LNCAP (cell line): ENCODE measurements around the gene GPR137C.

ENCODE experiments used
- CTCF ChIP-seq: fragments of 450-650 bp; IDR thresholded peaks from 2 replicates; pipeline ENCODE4 v1.5.1; 2017; ENCODE audit warnings: mild to moderate bottlenecking

Gene GPR137C

DNA sequence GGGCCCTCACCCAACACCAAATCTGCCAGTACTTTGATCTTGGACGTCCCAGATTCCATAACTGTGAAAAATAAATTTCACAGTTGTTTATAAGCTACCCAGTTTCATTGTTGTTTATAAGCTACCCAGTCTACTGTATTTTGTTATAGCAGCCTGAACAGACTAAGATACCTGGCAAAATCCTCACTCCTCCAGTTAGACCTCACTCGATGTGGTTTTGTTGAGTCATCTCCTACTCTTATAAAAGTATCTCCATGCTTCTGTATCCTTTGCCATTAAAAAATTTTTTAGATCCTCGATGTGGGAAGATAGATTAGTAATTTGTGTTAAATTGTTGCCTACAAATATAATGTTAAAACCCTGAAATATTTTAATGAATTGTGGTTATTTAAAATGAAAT lies 16.4 kb upstream of the GPR137C start:
- TF ChIP-seq CTCF = no peak

DNA sequence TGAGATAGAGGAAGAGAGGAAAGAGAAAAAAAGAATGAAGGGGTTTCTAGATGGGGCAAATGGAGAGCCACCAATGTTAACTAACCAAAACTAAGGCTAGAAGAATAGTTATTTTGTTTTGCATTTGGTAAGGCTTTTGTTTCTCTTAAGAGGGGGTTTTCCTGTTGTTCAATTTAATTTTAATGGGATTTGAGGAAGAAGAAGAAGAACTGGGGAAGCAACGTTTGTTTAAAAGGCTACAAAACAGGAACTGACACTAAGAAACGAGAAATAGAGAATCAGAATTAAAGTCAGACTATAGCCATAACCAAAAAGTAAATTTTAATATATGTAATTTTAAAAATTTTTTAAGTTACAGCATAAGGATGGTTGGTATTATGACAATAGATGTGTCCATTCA lies 14.0 kb upstream of the GPR137C start:
- no peak for TF ChIP-seq CTCF

- TF ChIP-seq CTCF = no peak
Observed at GRCh38 chr14:52545584-52546317, 6.9 kb upstream of the GPR137C start.

DNA sequence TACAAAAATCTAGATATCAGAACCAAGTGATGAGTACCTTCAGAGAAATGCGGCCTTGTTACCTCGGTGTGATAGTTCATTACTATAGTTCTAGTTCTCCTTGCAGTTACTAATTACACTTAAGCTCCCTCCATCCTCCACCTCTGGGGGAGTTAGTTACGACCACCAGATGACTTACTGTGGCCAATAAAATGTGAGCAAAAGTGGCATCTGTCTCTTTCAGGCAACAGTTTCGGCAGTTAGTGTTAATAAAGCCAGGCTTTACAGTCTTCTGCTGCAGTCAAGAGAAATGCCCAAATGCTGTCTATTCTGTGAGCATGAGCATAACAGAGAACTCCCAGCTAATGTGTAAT lies 6.3 kb upstream of the GPR137C start:
- TF ChIP-seq CTCF = no peak

DNA sequence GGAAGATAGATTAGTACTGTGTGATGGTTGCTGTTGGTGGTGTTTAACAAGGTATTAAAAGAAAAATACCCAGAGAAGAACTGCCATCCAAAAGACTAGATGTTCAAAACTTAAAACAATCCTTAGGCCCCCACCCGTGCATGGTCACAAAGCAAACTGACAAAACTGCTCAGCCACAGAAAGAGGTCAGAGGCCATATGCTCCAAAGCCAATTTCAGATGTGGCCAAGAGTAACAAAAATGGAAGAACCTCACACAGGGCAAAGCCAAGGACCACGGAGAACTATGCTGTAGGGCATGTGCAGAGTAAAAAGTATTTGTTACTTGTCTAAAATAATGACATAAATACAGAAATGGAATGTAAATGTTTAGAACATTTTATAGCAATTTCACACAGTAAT lies 5.6 kb upstream of the GPR137C start:
- no peak for TF ChIP-seq CTCF

DNA sequence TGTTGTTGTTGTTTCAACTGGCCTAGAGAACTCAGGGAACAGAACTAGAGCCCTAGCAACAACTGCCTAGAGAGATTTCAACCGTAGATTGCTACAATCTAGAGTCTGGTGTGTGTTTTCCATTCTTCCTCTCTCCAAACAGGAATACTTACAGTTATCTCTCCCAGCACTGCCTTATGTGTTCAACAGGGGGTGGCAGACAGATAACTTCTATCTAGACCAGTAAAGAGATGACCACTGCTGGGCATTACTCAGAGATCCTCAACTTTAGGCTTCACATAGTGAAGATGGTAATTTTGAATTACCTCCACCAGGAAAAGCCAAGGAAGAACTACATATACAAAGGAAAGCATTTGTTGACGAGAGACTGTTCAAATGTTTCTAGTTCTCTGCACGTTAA lies 5.1 kb upstream of the GPR137C start:
- TF ChIP-seq CTCF = no peak

- no peak for TF ChIP-seq CTCF
Observed at GRCh38 chr14:52550661-52551060, 2.0 kb upstream of the GPR137C start.

DNA sequence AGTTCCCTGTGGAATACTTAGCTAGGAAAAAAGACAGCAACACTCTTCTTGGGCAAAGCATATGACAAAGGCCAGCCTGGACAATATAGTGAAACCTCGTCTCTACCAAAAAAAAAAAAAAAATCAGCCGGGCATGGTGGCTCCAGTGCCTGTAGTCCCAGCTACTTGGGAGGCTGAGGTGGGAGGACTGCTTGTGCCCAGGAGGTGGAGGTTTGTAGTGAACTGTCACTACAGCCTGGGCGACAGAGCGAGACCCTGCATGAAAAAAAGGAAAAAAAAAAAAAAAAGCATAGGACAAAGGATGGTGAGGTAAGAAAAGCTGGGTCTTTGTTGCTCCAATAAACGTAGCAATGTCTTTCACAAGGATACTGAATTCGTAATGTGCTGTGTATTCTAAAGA lies 1.4 kb upstream of the GPR137C start:
- no peak for TF ChIP-seq CTCF
